ENCODE data around the gene ICAM3. TPM values are rescaled to one million over a fixed set of nuclear protein-coding genes. Genes with fewer than 3 reads are reported as not detected.

Gene ICAM3
- total and polyA plus RNA-seq, 10 of the 15 experiments (the other 5 are each of a cell fraction or from before 2014, with no cell fraction given) = 5.5 to 152 (median 90.7) TPM

DNA sequence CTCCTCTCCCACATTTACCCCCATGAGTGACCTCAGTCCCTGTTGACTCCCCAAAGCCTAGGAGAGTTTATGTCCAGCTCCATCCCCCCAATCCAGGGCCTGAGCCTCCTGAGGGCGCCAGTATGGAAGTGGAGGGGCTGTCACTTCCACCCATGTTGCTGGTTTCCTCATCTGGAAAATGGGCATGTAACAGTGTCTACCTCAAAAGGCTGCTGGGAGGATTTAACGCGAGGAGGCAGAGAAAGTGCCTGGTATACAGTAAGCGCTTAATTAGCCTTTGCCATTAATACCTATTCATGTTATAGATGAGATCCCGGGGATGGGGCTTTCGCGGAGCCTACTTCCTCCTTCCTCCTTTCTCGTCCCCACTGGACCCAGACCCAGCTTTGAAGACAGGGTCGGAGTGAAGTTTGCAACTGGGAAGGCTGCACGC, 40.5 kb upstream of the ICAM3 start:
- no peaks in the 10 kb centered on the region for H4K20me1 ChIP-seq (ENCODE audit: control insufficient read depth, insufficient read depth)
- FAIRE-seq (no peak), ATAC-seq (peak; percentile 12), DNase-seq (ENCODE audit: low read depth, low spot score) (no peak)
- in situ Hi-C loops (cut with MboI) (no loop called here), intact Hi-C loops (cut with micrococcal nuclease; ENCODE audit: unreplicated experiment) (loop anchor here (1.0 to 10.0 kb wide), 3 partner anchors 23 to 275 kb away; partner anchors contain the start of genes ANGPTL6, CDC37, ICAM1 and PPAN)
- RAD21 ChIA-PET (ENCODE audit: unreplicated experiment) = interaction anchor here (0.6 to 5.6 kb wide), 15 partner anchors 9 to 448 kb away, joined by 3 to 62 read pairs (median 4); partner anchors contain the start of genes CDC37, DNMT1, ICAM1 and ICAM5
- H3K4me3 ChIP-seq = peak overlapping the region; percentile 95
- SMC1A ChIA-PET (ENCODE audit: uncharacterized antibody, unreplicated experiment) = interaction anchor here (0.9 to 4.5 kb wide), 7 partner anchors 9 to 109 kb away, joined by 3 to 39 read pairs (median 5); partner anchors contain the start of genes CDC37, ICAM1, ICAM5 and RAVER1
- peaks cover 25% of the 10 kb centered on the region for H3K79me2 ChIP-seq (ENCODE audit: control insufficient read depth, insufficient read depth, low read length)
- H2AFZ ChIP-seq (ENCODE audit: control insufficient read depth, low read depth, low read length) = peak overlapping the region; percentile 74
- peak overlapping the region; percentile 92 for H3K4me2 ChIP-seq (ENCODE audit: control insufficient read depth, insufficient read depth)
- BruUV-seq (replicated peaks) = TSS peak; percentile 95
- peak overlapping the region; percentile 87 for H3K27ac ChIP-seq (ENCODE audit: control insufficient read depth, insufficient read depth)
- H3K27me3 ChIP-seq (replicated peaks in 1 of 2; ENCODE audit: control insufficient read depth in 2 of 2, insufficient read depth in 2 of 2, low read length in 1 of 2) = no peaks in the 10 kb centered on the region
- H3K36me3 ChIP-seq (ENCODE audit: control insufficient read depth in 2 of 2, insufficient read depth in 2 of 2, low read length in 1 of 2) = peaks cover 3 to 5% of the 10 kb centered on the region in 2 experiments; a peak in 3 of 4 replicates
- H3K9me3 ChIP-seq (replicated peaks; ENCODE audit: control insufficient read depth, insufficient read depth, low read length) = no peaks in the 10 kb centered on the region
- peak overlapping the region; percentile 86 for H3K9ac ChIP-seq (ENCODE audit: control insufficient read depth, insufficient read depth, low read length)
- CTCF ChIA-PET = interaction anchor here (0.6 to 12.4 kb wide), 7 partner anchors 9 to 121 kb away, joined by 3 to 370 read pairs (median 6); partner anchors contain the start of genes ICAM1 and RAVER1
- POLR2A ChIA-PET = interaction anchor here (0.7 to 3.4 kb wide), 13 partner anchors 9 to 498 kb away, joined by 3 to 43 read pairs (median 4); partner anchors contain the start of genes CDC37, DNMT1, ICAM1 and ICAM5
- WGBS (ENCODE audit: insufficient coverage, insufficient replicate concordance, low lambda C conversion rate, missing lambda C conversion rate) = 0% methylated on average over 10 of the region's 10 CpGs
- H3K4me1 ChIP-seq (ENCODE audit: control insufficient read depth, insufficient read depth, low read length) = peaks cover 14% of the 10 kb centered on the region
- TF ChIP-seq HDAC6 (IDR thresholded peaks at IDR 0.05; ENCODE audit: unreplicated experiment) (no peak), ZNF217 (IDR thresholded peaks at IDR 0.05) (0 out of 2 replicates have a peak, but pooled peaks have one; percentile 50), ZBED1 (IDR thresholded peaks at IDR 0.05; ENCODE audit: borderline replicate concordance) (no peak), GABPA (IDR thresholded peaks at IDR 0.05; ENCODE audit: low read depth) (no peak), BRCA1 (IDR thresholded peaks at IDR 0.05; ENCODE audit: low read depth, low read length) (no peak), ZNF274 (IDR thresholded peaks at IDR 0.05; ENCODE audit: insufficient read depth, insufficient read length) (no peak), SUPT20H (IDR thresholded peaks at IDR 0.05; ENCODE audit: borderline replicate concordance, control insufficient read depth, low read depth, low read length) (no peak), SREBF1 (IDR thresholded peaks at IDR 0.05; ENCODE audit: low read length) (no peak), ZNF622 (IDR thresholded peaks at IDR 0.05) (no peak), HCFC1 (IDR thresholded peaks at IDR 0.05; ENCODE audit: low read length) (no peak), EGR1 (IDR thresholded peaks at IDR 0.05; ENCODE audit: borderline replicate concordance in 1 of 2, low read depth in 2 of 2, low read length in 2 of 2) (no peak), CREM (IDR thresholded peaks at IDR 0.05; ENCODE audit: low read depth) (no peak)
- TF ChIP-seq, protein P1, sequence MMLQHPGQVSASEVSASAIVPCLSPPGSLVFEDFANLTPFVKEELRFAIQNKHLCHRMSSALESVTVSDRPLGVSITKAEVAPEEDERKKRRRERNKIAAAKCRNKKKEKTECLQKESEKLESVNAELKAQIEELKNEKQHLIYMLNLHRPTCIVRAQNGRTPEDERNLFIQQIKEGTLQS (IDR thresholded peaks at IDR 0.05; ENCODE audit: borderline replicate concordance, extremely low read depth, low read depth, low read length) = no peak
- TF ChIP-seq, protein P2, sequence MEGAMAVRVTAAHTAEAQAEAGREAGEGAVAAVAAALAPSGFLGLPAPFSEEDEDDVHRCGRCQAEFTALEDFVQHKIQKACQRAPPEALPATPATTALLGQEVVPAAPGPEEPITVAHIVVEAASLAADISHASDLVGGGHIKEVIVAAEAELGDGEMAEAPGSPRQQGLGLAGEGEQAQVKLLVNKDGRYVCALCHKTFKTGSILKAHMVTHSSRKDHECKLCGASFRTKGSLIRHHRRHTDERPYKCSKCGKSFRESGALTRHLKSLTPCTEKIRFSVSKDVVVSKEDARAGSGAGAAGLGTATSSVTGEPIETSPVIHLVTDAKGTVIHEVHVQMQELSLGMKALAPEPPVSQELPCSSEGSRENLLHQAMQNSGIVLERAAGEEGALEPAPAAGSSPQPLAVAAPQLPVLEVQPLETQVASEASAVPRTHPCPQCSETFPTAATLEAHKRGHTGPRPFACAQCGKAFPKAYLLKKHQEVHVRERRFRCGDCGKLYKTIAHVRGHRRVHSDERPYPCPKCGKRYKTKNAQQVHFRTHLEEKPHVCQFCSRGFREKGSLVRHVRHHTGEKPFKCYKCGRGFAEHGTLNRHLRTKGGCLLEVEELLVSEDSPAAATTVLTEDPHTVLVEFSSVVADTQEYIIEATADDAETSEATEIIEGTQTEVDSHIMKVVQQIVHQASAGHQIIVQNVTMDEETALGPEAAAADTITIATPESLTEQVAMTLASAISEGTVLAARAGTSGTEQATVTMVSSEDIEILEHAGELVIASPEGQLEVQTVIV (IDR thresholded peaks at IDR 0.05; ENCODE audit: borderline replicate concordance, partially characterized antibody) = no peak
- TF ChIP-seq, protein P3, sequence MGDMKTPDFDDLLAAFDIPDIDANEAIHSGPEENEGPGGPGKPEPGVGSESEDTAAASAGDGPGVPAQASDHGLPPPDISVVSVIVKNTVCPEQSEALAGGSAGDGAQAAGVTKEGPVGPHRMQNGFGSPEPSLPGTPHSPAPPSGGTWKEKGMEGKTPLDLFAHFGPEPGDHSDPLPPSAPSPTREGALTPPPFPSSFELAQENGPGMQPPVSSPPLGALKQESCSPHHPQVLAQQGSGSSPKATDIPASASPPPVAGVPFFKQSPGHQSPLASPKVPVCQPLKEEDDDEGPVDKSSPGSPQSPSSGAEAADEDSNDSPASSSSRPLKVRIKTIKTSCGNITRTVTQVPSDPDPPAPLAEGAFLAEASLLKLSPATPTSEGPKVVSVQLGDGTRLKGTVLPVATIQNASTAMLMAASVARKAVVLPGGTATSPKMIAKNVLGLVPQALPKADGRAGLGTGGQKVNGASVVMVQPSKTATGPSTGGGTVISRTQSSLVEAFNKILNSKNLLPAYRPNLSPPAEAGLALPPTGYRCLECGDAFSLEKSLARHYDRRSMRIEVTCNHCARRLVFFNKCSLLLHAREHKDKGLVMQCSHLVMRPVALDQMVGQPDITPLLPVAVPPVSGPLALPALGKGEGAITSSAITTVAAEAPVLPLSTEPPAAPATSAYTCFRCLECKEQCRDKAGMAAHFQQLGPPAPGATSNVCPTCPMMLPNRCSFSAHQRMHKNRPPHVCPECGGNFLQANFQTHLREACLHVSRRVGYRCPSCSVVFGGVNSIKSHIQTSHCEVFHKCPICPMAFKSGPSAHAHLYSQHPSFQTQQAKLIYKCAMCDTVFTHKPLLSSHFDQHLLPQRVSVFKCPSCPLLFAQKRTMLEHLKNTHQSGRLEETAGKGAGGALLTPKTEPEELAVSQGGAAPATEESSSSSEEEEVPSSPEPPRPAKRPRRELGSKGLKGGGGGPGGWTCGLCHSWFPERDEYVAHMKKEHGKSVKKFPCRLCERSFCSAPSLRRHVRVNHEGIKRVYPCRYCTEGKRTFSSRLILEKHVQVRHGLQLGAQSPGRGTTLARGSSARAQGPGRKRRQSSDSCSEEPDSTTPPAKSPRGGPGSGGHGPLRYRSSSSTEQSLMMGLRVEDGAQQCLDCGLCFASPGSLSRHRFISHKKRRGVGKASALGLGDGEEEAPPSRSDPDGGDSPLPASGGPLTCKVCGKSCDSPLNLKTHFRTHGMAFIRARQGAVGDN (IDR thresholded peaks at IDR 0.05) = no peak
- TF ChIP-seq, protein P4, sequence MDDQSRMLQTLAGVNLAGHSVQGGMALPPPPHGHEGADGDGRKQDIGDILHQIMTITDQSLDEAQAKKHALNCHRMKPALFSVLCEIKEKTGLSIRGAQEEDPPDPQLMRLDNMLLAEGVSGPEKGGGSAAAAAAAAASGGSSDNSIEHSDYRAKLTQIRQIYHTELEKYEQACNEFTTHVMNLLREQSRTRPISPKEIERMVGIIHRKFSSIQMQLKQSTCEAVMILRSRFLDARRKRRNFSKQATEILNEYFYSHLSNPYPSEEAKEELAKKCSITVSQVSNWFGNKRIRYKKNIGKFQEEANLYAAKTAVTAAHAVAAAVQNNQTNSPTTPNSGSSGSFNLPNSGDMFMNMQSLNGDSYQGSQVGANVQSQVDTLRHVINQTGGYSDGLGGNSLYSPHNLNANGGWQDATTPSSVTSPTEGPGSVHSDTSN (IDR thresholded peaks at IDR 0.05; ENCODE audit: insufficient replicate concordance, low read depth, low read length) = no peak
